Neural crest cell (in vitro differentiated cells): ENCODE data around the gene PRKCA. TPM values are rescaled to one million over a fixed set of nuclear protein-coding genes. Genes with fewer than 3 reads are reported as not detected.

Experiments
- DNase-seq: peaks from one replicate; pipeline ENCODE4 v3.0.0; 2021; ENCODE audit warnings: low read depth, mixed read lengths, low spot score
- H3K27ac Mint-ChIP-seq: one replicate; pipeline ENCODE4 v1.8.0; 2021; ENCODE audit warnings: mild to moderate bottlenecking, mixed read lengths; ENCODE audit not compliant: unreplicated experiment
- H3K27me3 Mint-ChIP-seq: 2 replicates; pipeline ENCODE4 v1.8.0; 2021; ENCODE audit warnings: low read depth, mild to moderate bottlenecking, mixed read lengths
- H3K36me3 Mint-ChIP-seq: 2 replicates; pipeline ENCODE4 v1.8.0; 2021; ENCODE audit warnings: low read depth, mild to moderate bottlenecking, mixed read lengths
- H3K4me1 Mint-ChIP-seq: 2 replicates; pipeline ENCODE4 v1.8.0; 2021; ENCODE audit warnings: mixed read lengths
- H3K4me3 Mint-ChIP-seq: one replicate; pipeline ENCODE4 v1.8.0; 2021; ENCODE audit warnings: mild to moderate bottlenecking, mixed read lengths
- H3K9me3 Mint-ChIP-seq: 2 replicates; pipeline ENCODE4 v1.8.0; 2021; ENCODE audit warnings: mixed read lengths
- CTCF ChIP-seq: fragments of 200-600 bp; sonication (generic); conservative IDR thresholded peaks from 2 replicates; pipeline ENCODE4 v1.5.0; 2021; ENCODE audit warnings: antibody characterized with exemption, mild to moderate bottlenecking
- total RNA-seq: library from RNA; stranded (reverse); gene quantifications from 2 replicates; pipeline ENCODE4 v1.2.1, GENCODE V29; 2021

The PRKCA gene
- total RNA-seq, 1 donor from 2014 or later: 22.7 TPM

- no peak for TF ChIP-seq CTCF
- DNase-seq: no peak
- H3K27me3 Mint-ChIP-seq: no peaks in the 10 kb centered on the region
Observed at GRCh38 chr17:66783656-66784381, 481.4 kb downstream of the PRKCA start.

GRCh38 chr17:66784621-66785364 is 482.4 kb downstream of the PRKCA start:
- Mint-ChIP-seq H3K4me3 (no peak overlapping the region), H3K4me1 (no peaks in the 10 kb centered on the region), H3K27me3 (no peaks in the 10 kb centered on the region), H3K36me3 (peaks cover 5% of the 10 kb centered on the region), H3K27ac (no peak overlapping the region), H3K9me3 (no peaks in the 10 kb centered on the region)
- DNase-seq: no peak
- no peak for TF ChIP-seq CTCF

More at GRCh38 chr17:66783656-66784381, 481.4 kb downstream of the PRKCA start:
- Mint-ChIP-seq H3K9me3 (no peaks in the 10 kb centered on the region), H3K36me3 (peaks cover 5% of the 10 kb centered on the region), H3K4me1 (peaks cover 5% of the 10 kb centered on the region), H3K27ac (no peak overlapping the region), H3K4me3 (no peak overlapping the region)

GRCh38 chr17:66786107-66786506 is 483.7 kb downstream of the PRKCA start:
- H3K27ac Mint-ChIP-seq: no peak overlapping the region
- no peak for DNase-seq
- H3K4me3 Mint-ChIP-seq: no peak overlapping the region
- no peaks in the 10 kb centered on the region for H3K9me3 Mint-ChIP-seq
- no peaks in the 10 kb centered on the region for H3K27me3 Mint-ChIP-seq
- no peak for TF ChIP-seq CTCF
- peaks cover 5% of the 10 kb centered on the region for H3K36me3 Mint-ChIP-seq
- H3K4me1 Mint-ChIP-seq: peaks cover 5% of the 10 kb centered on the region

- Mint-ChIP-seq H3K9me3 (no peaks in the 10 kb centered on the region), H3K4me1 (peaks cover 9% of the 10 kb centered on the region), H3K36me3 (peaks cover 5% of the 10 kb centered on the region), H3K27me3 (no peaks in the 10 kb centered on the region), H3K27ac (no peak overlapping the region), H3K4me3 (no peak overlapping the region)
- no peak for DNase-seq
- TF ChIP-seq CTCF: no peak
Observed at GRCh38 chr17:66787914-66788313, 485.5 kb downstream of the PRKCA start.

GRCh38 chr17:66789093-66789492 is 486.7 kb downstream of the PRKCA start:
- Mint-ChIP-seq H3K27me3 (no peaks in the 10 kb centered on the region), H3K9me3 (no peaks in the 10 kb centered on the region), H3K36me3 (peaks cover 5% of the 10 kb centered on the region), H3K4me3 (no peak overlapping the region), H3K27ac (no peak overlapping the region), H3K4me1 (peaks cover 9% of the 10 kb centered on the region)
- no peak for DNase-seq
- no peak for TF ChIP-seq CTCF
